ENCODE data around the gene INHBA.

GRCh38 chr7:41731493-41732435 is 28.9 kb upstream of the INHBA start:
- no peak for TF ChIP-seq EZH2 (IDR thresholded peaks at IDR 0.05; ENCODE audit: insufficient read depth, poor library complexity, severe bottlenecking)
- no peak for TF ChIP-seq EZH2phosphoT487 (IDR thresholded peaks at IDR 0.05; ENCODE audit: insufficient read depth, low read depth)

Measured in GM23248 (cell line).